ENCODE measurements around the gene NUP153. TPM values are rescaled to one million over a fixed set of nuclear protein-coding genes. Genes with fewer than 3 reads are reported as not detected.

The NUP153 gene
- total RNA-seq, 3 donors from 2014 or later (not counting 1 experiment from before 2014, with no cell fraction given), result 67.5 to 74.9 (median 68.0) TPM

DNA sequence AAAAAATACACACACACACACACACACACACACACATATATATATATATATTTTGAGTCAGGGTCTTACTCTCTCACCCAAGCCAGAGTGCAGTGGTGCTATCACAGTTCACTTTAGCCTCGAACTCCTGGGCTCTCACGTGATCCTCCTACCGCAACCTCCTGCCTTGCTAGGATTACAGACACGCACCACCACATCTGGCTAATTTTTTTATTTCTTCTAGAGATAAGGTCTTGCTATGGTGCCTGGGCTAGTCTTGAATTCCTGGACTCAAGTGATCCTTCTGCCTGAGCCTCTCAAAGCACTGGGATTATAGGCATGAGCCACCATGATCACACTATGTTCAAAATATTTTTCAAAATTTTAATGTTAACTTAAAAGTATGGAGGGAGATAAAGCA, 43.5 kb downstream of the NUP153 start:
- H3K9me3 Mint-ChIP-seq, result no peaks in the 10 kb centered on the region
- Histone ChIP-seq H3K9me3 (ENCODE audit: control insufficient read depth, insufficient read depth, low read length) (no peaks in the 10 kb centered on the region), H3K27ac (ENCODE audit: low read length) (peak overlapping the region; percentile 81), H3K4me3 (ENCODE audit: low read length) (no peak overlapping the region), H3K36me3 (ENCODE audit: control insufficient read depth, insufficient read depth, low read length) (peaks cover 49% of the 10 kb centered on the region), H3K4me1 (ENCODE audit: control insufficient read depth, insufficient read depth, low read length) (peaks cover 16% of the 10 kb centered on the region), H3K27me3 (ENCODE audit: control insufficient read depth, insufficient read depth, low read length) (no peaks in the 10 kb centered on the region)
- TF ChIP-seq, protein P1, sequence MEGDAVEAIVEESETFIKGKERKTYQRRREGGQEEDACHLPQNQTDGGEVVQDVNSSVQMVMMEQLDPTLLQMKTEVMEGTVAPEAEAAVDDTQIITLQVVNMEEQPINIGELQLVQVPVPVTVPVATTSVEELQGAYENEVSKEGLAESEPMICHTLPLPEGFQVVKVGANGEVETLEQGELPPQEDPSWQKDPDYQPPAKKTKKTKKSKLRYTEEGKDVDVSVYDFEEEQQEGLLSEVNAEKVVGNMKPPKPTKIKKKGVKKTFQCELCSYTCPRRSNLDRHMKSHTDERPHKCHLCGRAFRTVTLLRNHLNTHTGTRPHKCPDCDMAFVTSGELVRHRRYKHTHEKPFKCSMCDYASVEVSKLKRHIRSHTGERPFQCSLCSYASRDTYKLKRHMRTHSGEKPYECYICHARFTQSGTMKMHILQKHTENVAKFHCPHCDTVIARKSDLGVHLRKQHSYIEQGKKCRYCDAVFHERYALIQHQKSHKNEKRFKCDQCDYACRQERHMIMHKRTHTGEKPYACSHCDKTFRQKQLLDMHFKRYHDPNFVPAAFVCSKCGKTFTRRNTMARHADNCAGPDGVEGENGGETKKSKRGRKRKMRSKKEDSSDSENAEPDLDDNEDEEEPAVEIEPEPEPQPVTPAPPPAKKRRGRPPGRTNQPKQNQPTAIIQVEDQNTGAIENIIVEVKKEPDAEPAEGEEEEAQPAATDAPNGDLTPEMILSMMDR (IDR thresholded peaks at IDR 0.05), result no peak
- peaks cover 39 to 56% of the 10 kb centered on the region in 2 donors for H3K4me1 Mint-ChIP-seq
- peak overlapping the region; percentile 87 for H3K4me3 Mint-ChIP-seq
- 90% methylated on average over 4 of the region's 4 CpGs for WGBS (ENCODE audit: insufficient coverage)
- intact Hi-C loops (cut with micrococcal nuclease), result loop anchor here (5.0 kb wide), 2 partner anchors 44 to 61 kb away; partner anchors contain the start of genes FAM8A1 and NUP153
- no peaks in the 10 kb centered on the region for H3K27me3 Mint-ChIP-seq (ENCODE audit: low read depth in 2 of 2)
- ATAC-seq, result no peak
- peaks cover 20% of the 10 kb centered on the region for H3K36me3 Mint-ChIP-seq
- peak overlapping the region; percentile 76 to 93 for H3K27ac Mint-ChIP-seq
- DNase-seq, result no peak

DNA sequence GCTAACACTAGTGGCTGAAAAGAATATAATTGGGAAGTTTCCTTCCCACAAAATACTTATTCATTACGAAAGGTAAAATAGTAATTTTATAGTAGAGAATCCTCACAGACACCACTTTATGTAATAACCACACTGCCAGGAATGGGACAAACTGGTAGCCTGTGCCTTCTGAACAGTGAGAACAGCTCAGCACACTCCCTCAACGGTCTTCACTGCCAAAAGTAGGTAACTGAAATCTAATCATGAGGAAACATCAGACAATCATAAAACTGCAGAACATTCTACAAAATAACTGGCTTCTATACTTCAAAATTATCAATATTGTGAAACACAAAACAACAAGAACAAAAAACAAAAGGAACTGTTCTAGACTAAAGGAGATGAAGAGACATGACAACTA, 44.1 kb downstream of the NUP153 start:
- TF ChIP-seq, protein P1 (IDR thresholded peaks at IDR 0.05), result no peak
- Mint-ChIP-seq H3K9me3 (no peaks in the 10 kb centered on the region), H3K27ac (peak overlapping the region; percentile 76 to 93), H3K27me3 (ENCODE audit: low read depth in 2 of 2) (no peaks in the 10 kb centered on the region), H3K4me1 (peaks cover 41 to 59% of the 10 kb centered on the region in 2 donors), H3K4me3 (peak overlapping the region; percentile 22), H3K36me3 (peaks cover 20% of the 10 kb centered on the region)
- Histone ChIP-seq H3K27me3 (ENCODE audit: control insufficient read depth, insufficient read depth, low read length) (no peaks in the 10 kb centered on the region), H3K4me1 (ENCODE audit: control insufficient read depth, insufficient read depth, low read length) (peaks cover 16% of the 10 kb centered on the region), H3K4me3 (ENCODE audit: low read length) (no peak overlapping the region), H3K36me3 (ENCODE audit: control insufficient read depth, insufficient read depth, low read length) (peaks cover 49% of the 10 kb centered on the region), H3K9me3 (ENCODE audit: control insufficient read depth, insufficient read depth, low read length) (no peaks in the 10 kb centered on the region), H3K27ac (ENCODE audit: low read length) (no peak overlapping the region)
- intact Hi-C loops (cut with micrococcal nuclease), result loop anchor here (5.0 kb wide), 2 partner anchors 45 to 60 kb away; partner anchors contain the start of genes FAM8A1 and NUP153
- WGBS (ENCODE audit: insufficient coverage), result 45% methylated on average over 1 of the region's 2 CpGs
- DNase-seq (no peak), ATAC-seq (no peak)

DNA sequence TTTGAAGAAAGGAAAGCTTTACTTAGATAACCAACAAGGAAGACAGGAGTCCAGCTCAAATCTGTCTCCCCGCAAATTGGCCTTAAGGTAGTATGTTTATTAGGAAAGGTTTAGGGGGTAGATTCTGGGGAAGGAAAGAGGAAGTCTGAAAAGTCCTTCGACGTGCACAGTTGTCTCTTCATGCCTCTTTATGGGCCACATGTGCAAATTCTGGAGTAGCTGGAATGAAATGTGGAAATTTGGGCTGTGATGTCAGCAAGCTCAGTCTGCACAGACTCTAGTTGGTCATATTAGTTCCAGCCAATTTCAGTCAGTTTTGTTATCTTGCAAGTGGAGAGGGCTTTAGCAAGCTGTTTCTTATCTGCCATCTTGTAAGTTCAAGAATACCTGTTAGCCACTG, 50.1 kb downstream of the NUP153 start:
- Mint-ChIP-seq H3K9me3 (no peaks in the 10 kb centered on the region), H3K4me1 (peaks cover 27 to 50% of the 10 kb centered on the region in 2 donors), H3K4me3 (peak overlapping the region; percentile 40), H3K36me3 (peaks cover 13% of the 10 kb centered on the region), H3K27me3 (ENCODE audit: low read depth in 2 of 2) (no peaks in the 10 kb centered on the region), H3K27ac (peak overlapping the region; percentile 50 to 62)
- TF ChIP-seq, protein P1 (IDR thresholded peaks at IDR 0.05), result no peak
- Histone ChIP-seq H3K9me3 (ENCODE audit: control insufficient read depth, insufficient read depth, low read length) (no peaks in the 10 kb centered on the region), H3K4me1 (ENCODE audit: control insufficient read depth, insufficient read depth, low read length) (peaks cover 7% of the 10 kb centered on the region), H3K4me3 (ENCODE audit: low read length) (no peak overlapping the region), H3K27me3 (ENCODE audit: control insufficient read depth, insufficient read depth, low read length) (no peaks in the 10 kb centered on the region), H3K36me3 (ENCODE audit: control insufficient read depth, insufficient read depth, low read length) (peaks cover 53% of the 10 kb centered on the region), H3K27ac (ENCODE audit: low read length) (no peak overlapping the region)
- WGBS (ENCODE audit: insufficient coverage), result 87% methylated on average over 2 of the region's 3 CpGs
- no peak for DNase-seq
- intact Hi-C loops (cut with micrococcal nuclease), result no loop called here
- ATAC-seq, result no peak

DNA sequence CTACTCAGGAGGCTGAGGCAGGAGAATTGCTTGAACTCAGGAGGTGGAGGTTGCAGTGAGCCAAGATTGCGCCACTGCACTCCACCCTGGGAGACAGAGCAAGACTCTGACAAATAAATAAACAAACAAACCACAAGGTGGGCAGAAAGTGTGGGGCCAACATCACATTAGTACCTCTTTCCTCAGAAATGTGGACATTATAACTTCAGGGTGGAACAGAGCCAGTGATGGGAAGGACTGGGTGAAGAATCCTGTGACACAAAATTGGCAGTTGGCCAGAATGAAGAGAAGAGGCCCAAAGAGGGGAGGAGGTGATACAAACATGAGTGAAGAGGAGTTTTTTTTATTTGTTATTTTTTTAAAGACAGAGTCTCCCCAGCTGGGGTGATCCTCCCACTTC, 50.6 kb downstream of the NUP153 start:
- no peaks in the 10 kb centered on the region for H3K9me3 Mint-ChIP-seq
- ATAC-seq (peak in 2 of 3 donors; percentile 49 to 63), DNase-seq (peak in 1 of 2 donors; percentile 26)
- H3K4me3 Mint-ChIP-seq, result no peak overlapping the region
- peak overlapping the region; percentile 50 to 62 for H3K27ac Mint-ChIP-seq
- WGBS (ENCODE audit: insufficient coverage), result 100% methylated on average over 1 of the region's 1 CpG
- TF ChIP-seq, protein P1 (IDR thresholded peaks at IDR 0.05), result no peak
- H3K27me3 Mint-ChIP-seq (ENCODE audit: low read depth in 2 of 2), result no peaks in the 10 kb centered on the region
- Histone ChIP-seq H3K4me1 (ENCODE audit: control insufficient read depth, insufficient read depth, low read length) (peaks cover 7% of the 10 kb centered on the region), H3K27me3 (ENCODE audit: control insufficient read depth, insufficient read depth, low read length) (no peaks in the 10 kb centered on the region), H3K36me3 (ENCODE audit: control insufficient read depth, insufficient read depth, low read length) (peaks cover 52% of the 10 kb centered on the region), H3K27ac (ENCODE audit: low read length) (no peak overlapping the region), H3K9me3 (ENCODE audit: control insufficient read depth, insufficient read depth, low read length) (no peaks in the 10 kb centered on the region), H3K4me3 (ENCODE audit: low read length) (no peak overlapping the region)
- peaks cover 27 to 46% of the 10 kb centered on the region in 2 donors for H3K4me1 Mint-ChIP-seq
- intact Hi-C loops (cut with micrococcal nuclease), result no loop called here
- peaks cover 13% of the 10 kb centered on the region for H3K36me3 Mint-ChIP-seq

All from natural killer cell (primary cell).